GM18873 (cell line): ENCODE results near the gene PDE10A.
A peak's percentile ranks its signal among the peaks of the same experiment; 100 is the strongest.
"Not testable (repeated sequence)": the region's sequence is repeated elsewhere in the genome, so short reads cannot be mapped to it uniquely, and the experiment has no call there.

Experiments
- ATAC-seq: cut with Tn5 transposase; IDR thresholded peaks from one replicate; pipeline ENCODE4 v1.9.1; 2021; ENCODE audit warnings: mild to moderate bottlenecking, moderate library complexity, moderate number of reproducible peaks; ENCODE audit not compliant: unreplicated experiment, low FRiP score

The PDE10A gene

GRCh38 chr6:165599596-165600487 is 63.2 kb downstream of the PDE10A start:
- ATAC-seq = no peak

GRCh38 chr6:165599121-165599520 is 63.9 kb downstream of the PDE10A start:
- ATAC-seq = no peak

GRCh38 chr6:165597821-165598220 is 65.2 kb downstream of the PDE10A start:
- ATAC-seq = no peak

- no peak for ATAC-seq
These were observed 68.3 kb downstream of the PDE10A start for GRCh38 chr6:165594584-165595333.

GRCh38 chr6:165592947-165593346 is 70.1 kb downstream of the PDE10A start:
- not testable (repeated sequence) for ATAC-seq

- ATAC-seq = no peak
These were observed 74.5 kb downstream of the PDE10A start for GRCh38 chr6:165588515-165588914.

- no peak for ATAC-seq
These were observed 75.8 kb downstream of the PDE10A start for GRCh38 chr6:165587206-165587605.

GRCh38 chr6:165586706-165587105 is 76.3 kb downstream of the PDE10A start:
- ATAC-seq = no peak

- ATAC-seq = no peak
These were observed 78.0 kb downstream of the PDE10A start for GRCh38 chr6:165585060-165585459.

GRCh38 chr6:165584541-165584940 is 78.5 kb downstream of the PDE10A start:
- ATAC-seq = no peak

GRCh38 chr6:165581678-165582077 is 81.4 kb downstream of the PDE10A start:
- no peak for ATAC-seq

- no peak for ATAC-seq
These were observed 82.9 kb downstream of the PDE10A start for GRCh38 chr6:165580136-165580535.

- ATAC-seq = no peak
These were observed 83.9 kb downstream of the PDE10A start for GRCh38 chr6:165579151-165579550.

- ATAC-seq = no peak
These were observed 85.5 kb downstream of the PDE10A start for GRCh38 chr6:165577556-165577955.

- ATAC-seq = no peak
These were observed 87.9 kb downstream of the PDE10A start for GRCh38 chr6:165575158-165575549.

GRCh38 chr6:165574220-165575157 is 88.6 kb downstream of the PDE10A start:
- ATAC-seq = no peak

- no peak for ATAC-seq
These were observed 89.4 kb downstream of the PDE10A start for GRCh38 chr6:165573671-165574070.

GRCh38 chr6:165571721-165572132 is 91.3 kb downstream of the PDE10A start:
- ATAC-seq = peak; percentile 43

- no peak for ATAC-seq
These were observed 91.9 kb downstream of the PDE10A start for GRCh38 chr6:165571068-165571682.

GRCh38 chr6:165568326-165568725 is 94.7 kb downstream of the PDE10A start:
- no peak for ATAC-seq
